Posterior cingulate gyrus (tissue), 11 donors: ENCODE measurements around the gene AMER3.
"Not testable (repeated sequence)": the region's sequence is repeated elsewhere in the genome, so short reads cannot be mapped to it uniquely, and the experiment has no call there.

ENCODE experiments used
- DNase-seq, 10 donors: peaks; one replicate each; pipeline versions ENCODE4 v3.0.0 to v3.0.0-alpha.2; 2020 to 2021; ENCODE audit warnings: mixed read lengths in 3 of 10
- intact Hi-C: fragments of 100-400 bp; cut with DNase I; formaldehyde crosslinking; loops from one replicate; pipeline ENCODE4 v1.15.1; 2023

Gene AMER3, protein sequence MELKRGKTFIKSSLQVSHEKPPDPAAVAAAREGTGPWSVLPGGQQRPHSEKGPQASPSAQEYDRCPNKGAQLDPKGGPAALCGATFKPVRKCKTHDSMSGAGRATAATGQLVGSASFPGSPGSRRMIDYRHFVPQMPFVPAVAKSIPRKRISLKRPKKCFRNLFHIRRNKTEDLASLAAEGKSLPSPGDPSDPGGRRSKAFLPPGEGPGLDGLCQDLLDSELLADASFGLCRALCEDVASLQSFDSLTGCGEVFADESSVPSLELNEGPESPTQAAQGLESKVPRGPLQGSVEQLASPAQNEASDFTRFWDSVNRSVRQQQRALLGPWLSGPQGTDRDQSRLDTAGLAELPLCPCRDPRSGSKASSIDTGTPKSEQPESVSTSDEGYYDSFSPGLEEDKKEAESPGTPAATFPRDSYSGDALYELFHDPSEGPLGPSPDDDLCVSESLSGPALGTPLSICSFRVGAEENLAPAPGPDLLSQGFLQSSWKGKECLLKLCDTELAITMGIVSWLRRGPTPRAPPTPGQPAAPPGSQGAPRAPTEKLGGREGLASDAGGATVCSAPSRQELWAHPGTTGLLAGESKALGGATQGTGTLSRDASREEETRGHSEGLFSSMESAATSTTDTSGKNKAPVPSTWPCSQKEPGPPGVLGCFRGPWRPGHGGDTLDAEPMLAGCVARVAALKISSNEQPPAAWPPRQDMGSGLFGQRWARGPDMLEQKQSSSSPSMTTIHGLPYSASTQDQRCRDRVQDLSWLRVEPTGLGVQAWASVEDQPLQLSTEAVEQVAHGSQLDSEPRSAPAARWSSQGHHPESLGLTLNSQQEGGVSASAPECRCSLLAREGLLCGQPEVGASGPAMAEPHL

DNA sequence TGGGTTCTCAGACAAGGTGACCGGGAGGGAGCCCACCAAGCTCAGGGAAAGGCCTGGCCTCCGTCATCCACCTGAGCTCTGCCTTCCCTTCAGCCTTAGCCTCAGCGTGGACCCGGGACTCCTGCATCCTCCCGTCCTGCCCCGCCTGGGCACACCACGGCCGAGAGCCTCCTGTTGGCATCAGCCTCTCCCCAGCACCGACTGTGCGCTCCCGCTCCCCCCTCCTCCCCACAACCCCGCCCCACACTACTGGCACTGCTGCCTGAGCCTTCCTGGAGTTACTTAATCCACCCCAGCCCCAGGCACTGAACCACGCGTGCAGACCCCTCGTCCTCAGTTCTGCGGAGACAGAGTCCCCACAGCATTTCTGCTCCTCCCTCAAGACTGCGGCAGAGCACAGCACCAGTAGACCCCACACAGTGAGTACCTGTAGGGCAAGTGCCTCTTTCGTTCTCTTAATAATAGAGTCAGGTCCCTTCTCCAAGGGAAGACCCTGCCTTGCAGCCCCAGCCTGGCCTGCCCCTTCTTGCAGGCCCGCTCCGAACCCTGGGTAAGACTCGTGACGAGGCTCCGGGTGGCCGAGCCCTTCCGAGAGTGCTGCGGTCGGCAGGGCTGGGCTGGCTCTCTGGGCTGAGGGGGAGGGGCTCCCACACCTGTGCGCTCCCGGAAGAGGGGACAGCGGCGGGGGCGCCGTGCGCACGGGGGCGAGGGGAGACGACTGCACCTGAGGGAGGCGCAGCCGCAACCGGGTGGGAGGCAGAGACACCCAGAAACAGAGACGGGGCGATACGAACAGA is at the start of gene AMER3:
TSS of gene AMER3 (plus strand) at position 285 of the 797 bp plus-strand sequence. CDS start 6,533 bp downstream, outside the sequence.
- DNase-seq = peak in 7 of 10 donors; percentile 22 to 92 (median 60)
- intact Hi-C loops = no loop called here

DNA sequence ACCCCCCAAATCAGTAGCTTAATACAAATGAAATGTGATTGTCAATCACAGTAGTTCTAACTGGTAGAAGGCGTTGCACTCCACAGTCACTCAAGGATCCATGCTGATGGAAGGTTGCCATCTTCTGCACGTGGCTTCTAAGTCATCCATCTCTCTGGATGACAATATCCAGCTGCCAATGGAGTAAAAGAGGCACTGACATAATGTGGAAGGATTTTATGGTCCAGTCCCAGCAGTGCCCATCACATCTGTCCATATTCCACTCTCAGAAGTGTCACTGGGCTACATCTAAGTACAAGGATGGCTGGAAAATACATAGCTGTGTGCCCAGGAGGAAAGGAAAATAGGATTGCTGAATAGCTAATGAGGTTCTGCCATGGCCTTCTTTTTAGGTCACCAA is 40.5 kb upstream of the AMER3 start:
- DNase-seq, intact Hi-C loops: not testable (repeated sequence)

DNA sequence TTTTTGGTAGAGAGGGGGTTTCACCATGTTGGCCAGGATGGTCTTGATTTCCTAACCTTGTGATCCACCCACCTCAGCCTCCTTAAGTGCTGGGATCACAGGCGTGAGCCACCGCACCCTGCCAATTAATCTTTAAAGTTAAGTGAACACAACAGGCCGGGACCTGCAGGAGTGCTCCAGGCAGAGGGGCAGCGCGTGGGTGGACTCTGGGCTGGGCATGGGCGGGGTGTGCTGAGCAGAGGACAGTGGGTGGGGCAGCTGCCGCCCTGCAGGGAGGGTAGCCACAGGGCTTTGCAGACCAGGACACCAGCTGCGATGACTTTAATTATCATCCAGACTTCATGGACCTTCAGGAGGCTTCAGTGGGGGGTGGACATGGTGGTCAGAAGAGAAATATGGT is 35.3 kb upstream of the AMER3 start:
- DNase-seq = peak in 1 of 10 donors; percentile 57

DNA sequence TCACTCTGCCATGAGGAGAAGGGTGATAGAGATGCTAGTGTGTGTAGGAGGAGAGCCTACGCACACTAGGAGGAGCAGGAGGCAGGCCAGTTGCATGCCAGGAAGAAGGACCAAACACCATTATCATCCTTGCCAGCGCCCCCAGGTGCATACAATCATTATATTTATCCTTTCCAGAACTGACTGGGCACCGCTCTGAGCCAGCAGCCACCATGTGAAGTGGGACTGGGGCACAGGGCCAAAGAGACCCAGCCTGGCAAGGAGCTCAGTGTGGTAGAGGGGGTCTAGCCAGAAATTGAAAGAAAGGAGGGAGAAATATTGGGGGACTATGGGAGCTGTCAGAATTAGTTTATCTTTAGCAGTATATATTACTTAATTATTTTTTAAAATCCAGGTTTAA is 34.8 kb upstream of the AMER3 start:
- DNase-seq = peak in 1 of 10 donors; percentile 75
- intact Hi-C loops = no loop called here

More for the DNA sequence above, 35.3 kb upstream of the AMER3 start:
- intact Hi-C loops = no loop called here

DNA sequence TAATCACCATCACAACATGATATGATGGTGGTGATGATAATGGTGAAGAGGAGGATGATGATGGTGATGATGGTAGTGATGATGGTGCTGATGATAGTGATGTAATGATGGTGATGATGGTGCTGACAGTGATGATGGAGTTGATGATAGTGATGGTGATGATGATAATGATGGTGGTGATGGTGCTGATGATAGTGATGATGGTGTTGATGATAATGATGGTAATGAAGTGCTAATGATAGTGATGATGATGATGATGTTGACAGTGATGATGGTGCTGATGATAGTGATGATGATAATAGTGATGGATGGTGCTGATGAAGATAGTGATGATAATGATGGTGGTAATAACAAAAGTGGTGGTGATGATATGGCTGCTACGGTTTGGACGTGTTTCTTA is 30.9 kb upstream of the AMER3 start:
- no peak for DNase-seq
- intact Hi-C loops = no loop called here

DNA sequence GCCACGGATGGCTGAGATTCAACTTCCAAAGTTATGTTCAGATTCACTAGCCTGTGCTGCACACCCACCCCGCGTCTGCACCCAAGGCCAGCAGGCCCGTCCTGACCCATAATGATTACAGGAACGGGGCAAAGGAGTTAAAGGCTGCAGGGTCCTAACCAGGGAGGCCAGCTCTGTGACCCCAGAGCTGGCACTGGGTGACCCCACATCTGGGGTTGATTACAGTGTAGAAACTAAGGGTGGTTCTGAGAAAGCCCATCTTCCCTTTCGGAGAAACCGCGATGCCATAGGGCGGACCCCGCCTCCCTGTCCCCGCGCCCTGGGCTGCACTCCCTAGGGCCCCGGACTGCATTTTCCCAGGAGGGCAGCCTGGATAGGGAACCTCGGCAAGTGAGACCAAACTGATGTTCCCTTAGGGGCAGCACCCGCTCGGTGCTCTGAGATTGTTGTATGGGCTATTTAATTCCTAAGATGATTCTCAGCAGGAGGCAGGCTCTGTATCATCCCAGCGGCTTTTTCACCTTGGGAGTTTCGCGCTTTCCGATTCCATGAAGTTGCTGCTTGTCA is 28.6 kb upstream of the AMER3 start:
- intact Hi-C loops = no loop called here
- DNase-seq = peak in 1 of 10 donors; percentile 68

DNA sequence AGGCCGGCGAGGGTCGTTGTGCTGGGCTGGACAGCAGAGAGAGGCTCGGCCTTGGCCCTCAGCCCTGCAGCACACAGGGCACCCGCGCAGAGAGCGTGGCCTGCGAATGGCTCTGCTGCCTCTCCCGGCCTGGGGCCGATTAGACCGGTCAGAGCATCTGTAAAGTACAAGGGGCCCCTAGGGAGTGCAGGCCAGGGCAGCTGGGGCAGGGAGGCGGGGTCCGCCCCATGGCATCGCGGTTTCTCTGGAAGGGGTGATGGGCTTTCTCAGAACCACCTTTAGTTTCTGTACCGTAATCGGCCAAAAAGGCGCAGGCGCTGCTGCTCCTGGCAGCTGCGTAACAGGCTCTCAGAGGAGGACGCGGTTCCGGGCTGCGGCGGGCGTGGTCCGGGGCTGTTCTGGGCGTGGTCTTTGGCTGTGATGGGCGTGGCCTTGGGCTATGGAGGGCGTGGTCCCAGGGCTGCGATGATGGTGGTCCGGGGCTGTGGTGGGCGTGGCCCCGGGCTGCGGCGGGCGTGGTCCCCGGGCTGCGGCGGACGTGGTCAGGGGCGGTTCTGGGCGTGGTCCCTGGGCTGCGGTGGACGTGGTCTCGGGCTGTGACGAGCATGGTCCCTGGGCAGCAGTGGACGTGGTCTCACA is 27.9 kb upstream of the AMER3 start:
- peak; percentile 51 to 98 (median 82) for DNase-seq
- intact Hi-C loops = no loop called here

DNA sequence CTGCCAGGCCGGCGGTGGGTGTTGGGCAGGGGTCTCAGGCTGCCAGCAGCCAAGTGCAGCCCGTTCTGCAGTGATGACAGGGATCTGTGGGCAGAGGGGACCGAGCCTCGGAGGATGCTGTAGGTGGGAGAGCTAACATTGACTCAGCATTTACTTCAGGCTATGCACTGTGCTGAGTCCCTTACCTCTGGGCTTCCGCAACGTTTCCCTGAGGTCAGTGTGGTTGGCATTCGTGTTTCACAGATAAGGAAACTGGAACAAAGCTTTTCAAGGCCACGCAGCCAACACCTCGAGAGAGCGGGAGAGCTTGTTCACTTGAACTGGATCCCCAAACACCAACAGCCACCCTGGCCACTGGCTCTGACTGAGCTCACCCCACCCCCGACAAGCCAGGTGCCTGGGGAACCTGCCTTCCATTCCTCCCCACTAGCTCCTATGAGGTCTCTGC is 27.3 kb upstream of the AMER3 start:
- intact Hi-C loops = no loop called here

DNA sequence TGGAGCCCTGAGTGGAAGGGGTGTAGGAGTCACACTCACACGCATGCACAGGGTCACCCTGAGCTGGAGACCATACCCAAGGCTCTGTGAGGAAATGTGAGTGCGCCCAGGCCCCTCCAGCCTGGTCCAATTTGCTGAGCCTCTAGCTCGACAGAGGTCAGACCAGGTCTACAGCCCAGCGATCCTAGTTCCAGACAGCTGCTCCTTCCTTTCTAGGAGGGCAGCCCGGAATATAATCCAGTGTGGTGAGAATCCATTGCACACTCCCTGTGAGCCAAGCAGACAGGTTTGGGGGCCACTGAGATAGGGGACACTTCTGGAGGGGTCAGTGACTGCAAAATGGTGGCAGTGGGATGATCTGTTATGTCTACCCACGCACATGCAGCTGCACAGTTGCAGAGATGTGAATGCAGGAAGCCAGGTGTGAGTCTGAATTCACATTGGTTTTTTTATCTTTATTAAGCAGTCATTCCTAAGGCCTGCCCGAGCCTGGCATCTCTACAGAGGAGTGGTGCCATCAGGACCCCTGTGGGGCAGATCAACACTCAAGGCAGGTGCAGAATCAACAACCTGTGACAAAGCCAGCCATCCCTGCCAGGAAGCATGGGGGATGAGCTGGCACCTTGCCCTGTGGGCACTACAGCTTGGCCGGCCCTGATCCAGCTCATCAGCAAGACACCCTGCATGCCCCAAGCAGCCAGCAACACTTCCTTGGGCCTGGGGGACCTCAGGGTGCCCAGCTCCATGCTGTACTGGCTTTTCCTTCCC is 26.6 kb upstream of the AMER3 start, which contains the start of gene GPR148:
TSS of gene GPR148 (plus strand) at position 522 of the 768 bp plus-strand sequence. CDS start at position 604, 82 bp downstream.
- DNase-seq = no peak
- intact Hi-C loops = no loop called here

More for the DNA sequence above, 27.3 kb upstream of the AMER3 start:
- peak in 3 of 10 donors; percentile 14 to 17 (median 15) for DNase-seq

DNA sequence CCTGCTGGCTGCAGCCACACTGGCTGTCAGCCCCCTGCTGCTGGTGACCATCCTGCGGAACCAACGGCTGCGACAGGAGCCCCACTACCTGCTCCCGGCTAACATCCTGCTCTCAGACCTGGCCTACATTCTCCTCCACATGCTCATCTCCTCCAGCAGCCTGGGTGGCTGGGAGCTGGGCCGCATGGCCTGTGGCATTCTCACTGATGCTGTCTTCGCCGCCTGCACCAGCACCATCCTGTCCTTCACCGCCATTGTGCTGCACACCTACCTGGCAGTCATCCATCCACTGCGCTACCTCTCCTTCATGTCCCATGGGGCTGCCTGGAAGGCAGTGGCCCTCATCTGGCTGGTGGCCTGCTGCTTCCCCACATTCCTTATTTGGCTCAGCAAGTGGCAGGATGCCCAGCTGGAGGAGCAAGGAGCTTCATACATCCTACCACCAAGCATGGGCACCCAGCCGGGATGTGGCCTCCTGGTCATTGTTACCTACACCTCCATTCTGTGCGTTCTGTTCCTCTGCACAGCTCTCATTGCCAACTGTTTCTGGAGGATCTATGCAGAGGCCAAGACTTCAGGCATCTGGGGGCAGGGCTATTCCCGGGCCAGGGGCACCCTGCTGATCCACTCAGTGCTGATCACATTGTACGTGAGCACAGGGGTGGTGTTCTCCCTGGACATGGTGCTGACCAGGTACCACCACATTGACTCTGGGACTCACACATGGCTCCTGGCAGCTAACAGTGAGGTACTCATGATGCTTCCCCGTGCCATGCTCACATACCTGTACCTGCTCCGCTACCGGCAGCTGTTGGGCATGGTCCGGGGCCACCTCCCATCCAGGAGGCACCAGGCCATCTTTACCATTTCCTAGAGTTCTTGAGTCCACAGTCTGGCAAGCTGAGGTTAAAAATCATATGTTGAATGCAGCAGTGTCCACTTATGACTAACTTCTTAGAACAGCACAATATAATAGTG is 25.7 kb upstream of the AMER3 start:
- intact Hi-C loops = no loop called here
- peak in 8 of 10 donors; percentile 36 to 92 (median 58) for DNase-seq

DNA sequence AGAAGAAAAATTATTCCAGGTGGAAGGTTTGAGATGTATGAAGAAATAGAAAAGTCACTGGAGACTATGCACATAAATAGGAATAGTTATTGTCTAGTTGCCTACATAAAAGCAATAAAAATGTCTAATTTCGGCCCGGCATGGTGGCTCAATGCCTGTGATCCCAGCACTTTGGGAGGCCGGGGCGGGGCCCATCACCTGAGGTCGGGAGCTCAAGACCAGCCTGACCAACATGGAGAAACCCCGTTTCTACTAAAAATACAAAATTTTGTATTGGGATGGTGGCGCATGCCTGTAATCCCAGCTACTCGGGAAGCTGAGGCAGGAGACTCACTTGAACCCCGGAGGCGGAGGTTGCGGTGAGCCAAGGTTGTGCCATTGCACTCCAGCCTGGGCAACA is 23.1 kb upstream of the AMER3 start:
- DNase-seq, intact Hi-C loops: not testable (repeated sequence)

DNA sequence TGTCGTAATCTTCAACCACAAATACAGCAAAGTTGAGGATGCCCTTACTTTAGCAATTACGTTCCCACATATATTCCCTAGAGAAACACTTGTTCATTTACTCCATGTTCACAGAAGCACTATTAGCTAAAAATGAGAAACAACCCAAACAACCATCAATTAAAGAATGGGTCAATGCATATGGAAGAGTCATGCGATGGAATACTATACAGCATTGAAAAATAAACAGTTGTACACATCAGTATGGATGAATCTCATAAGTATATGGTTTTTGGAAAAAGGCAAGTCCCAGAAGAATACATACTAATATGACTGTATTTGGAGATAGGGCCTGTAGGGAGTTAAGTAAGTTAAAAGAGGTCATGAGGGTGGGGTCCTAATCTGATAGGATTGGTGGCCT is 20.1 kb upstream of the AMER3 start:
- intact Hi-C loops = no loop called here
- no peak for DNase-seq

DNA sequence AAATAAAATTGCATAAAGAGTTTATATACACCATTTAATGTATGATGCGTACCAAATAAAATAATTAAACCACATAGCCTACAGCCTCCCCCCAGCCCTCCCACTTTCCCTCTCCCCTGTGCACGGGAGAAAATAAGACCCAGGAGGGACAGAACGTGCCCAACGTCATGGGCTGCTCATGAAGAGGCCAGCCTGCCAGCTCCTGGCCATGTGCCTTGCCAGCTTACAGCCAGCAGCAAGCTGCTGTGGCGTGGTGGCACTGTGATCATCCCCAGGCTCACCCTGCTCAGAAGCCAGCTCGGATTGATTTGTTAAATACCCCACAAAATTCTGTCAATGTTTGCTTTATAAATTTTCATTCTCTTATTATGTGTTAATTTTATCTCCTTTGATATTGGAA is 18.9 kb upstream of the AMER3 start:
- intact Hi-C loops = no loop called here
- no peak for DNase-seq

DNA sequence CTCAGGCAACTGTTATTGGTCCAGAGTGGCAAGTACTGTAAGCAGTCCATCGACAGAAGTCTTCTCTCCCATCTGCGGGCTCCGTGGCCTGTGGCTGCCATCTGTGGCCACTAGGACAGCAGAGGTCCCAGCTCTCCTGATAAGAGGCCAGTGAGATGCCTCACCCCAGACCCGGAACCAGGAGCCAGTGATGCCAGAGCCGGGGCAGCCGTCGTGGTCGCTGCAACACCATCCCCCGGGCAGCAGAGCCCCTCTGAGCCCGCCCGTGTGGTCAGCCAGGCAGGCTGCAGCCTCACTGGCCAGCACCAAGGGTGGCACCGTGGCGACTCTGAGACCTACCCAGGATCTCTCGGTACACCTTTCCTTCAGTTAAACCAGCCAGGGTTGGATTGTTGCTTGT is 17.7 kb upstream of the AMER3 start:
- no peak for DNase-seq
- intact Hi-C loops = no loop called here

DNA sequence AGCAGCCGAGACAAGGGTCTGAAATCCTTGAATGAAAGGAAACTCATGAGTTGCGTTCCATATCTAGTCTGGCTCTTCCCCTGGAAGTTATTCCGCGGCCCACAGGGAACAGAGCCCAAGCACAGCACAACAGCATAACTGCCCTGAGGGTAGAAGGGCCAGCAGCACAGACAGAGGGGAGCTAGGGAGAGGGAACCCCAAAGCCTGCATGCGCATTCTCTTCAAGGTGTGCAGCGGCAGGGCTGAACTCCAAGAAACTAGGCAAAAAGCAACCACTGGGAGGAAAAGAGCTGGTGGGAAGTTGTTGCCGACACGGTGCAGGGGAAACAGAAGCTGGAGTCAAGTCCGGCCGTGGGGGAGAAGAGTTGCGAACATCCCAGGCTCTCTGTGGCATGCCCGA is 14.7 kb upstream of the AMER3 start:
- intact Hi-C loops = no loop called here

DNA sequence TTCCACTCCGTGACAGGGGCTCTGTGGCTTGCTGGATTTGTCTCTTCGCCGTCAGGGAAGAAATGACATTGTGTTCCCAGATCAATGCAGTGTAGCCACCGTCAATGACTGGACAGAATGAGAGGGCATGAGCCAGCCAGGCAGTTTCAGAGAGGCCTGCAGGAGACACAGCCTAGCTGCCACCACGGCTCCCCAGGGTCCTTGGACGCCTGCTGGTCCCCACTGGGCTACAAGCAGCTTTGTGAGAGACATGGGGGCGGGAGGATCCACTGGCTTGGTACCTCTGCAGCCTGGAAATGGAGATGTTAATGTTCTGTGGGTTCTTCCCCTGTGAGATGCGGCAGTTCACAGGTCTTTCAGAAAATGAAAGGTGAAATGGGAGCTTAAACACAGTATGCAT is 12.1 kb upstream of the AMER3 start:
- intact Hi-C loops = no loop called here
- no peak for DNase-seq

More for the DNA sequence above, 14.7 kb upstream of the AMER3 start:
- DNase-seq = no peak

DNA sequence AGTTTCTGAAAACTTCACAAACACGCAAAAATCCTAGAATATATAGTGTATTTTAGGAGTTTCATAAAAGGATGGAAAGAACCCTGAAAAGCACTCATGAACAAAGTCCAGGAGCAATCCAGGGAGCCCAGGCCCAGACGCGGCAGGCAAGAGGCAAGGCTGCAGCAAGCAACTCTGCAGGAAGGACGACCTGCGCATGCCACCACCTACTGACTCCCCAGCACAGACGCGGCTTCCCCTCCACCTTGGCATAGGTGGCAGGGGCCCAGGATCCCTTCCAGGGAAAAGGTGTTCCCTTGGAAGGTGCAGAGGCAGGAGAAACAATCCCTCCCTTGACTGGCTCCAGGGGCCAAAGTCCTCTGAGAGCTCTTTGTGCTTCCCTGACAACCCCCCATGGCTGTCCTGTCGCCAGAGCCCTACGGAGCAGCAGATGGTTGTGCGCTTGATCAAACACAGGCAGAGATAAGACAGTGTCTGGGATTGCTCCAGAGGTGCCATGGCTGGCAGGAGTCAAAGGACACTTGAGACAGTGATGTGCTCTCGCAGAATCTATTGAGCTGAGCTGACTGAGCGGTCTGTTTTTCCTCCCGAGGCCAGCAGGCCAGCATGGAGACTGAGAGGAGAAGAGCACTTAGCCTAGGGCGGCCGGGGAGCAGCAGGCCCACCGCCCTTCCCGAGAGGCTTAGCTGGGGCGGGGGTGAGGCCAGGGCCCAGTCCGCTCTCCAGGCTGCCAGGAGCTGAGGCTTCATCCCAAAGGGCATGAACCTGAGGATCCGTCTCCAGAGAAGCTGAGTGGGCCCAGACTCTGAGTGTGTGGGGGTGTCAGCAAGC is 10.8 kb upstream of the AMER3 start:
- DNase-seq = no peak
- intact Hi-C loops = no loop called here
